K562 (cell line): Measurements from ENCODE around the gene UGP2. TPM values are rescaled to one million over a fixed set of nuclear protein-coding genes. Genes with fewer than 3 reads are reported as not detected.

ENCODE experiments used
- DPF2 ChIP-seq: fragments of 450-650 bp; IDR thresholded peaks from 2 replicates; pipeline ENCODE4 v1.6.1; 2016
- ETV5 ChIP-seq: sonication (generic); formaldehyde crosslinking; IDR thresholded peaks from 2 replicates; pipeline ENCODE4 v1.4.0; 2020; ENCODE audit warnings: low read depth, mild to moderate bottlenecking, missing genetic modification reagents
- HMGN3 ChIP-seq: IDR thresholded peaks from 2 replicates; pipeline ENCODE4 v1.6.1; 2011; ENCODE audit warnings: borderline replicate concordance, low read depth, mild to moderate bottlenecking, mixed read lengths, low read length; ENCODE audit not compliant: insufficient read length; ENCODE audit errors: extremely low read depth
- IFI16 ChIP-seq: fragments of 250-450 bp; sonication (Bioruptor Pico); IDR thresholded peaks from 2 replicates; pipeline ENCODE4 v2.1.2; 2022; ENCODE audit warnings: mild to moderate bottlenecking, inconsistent platforms
- KLF6 ChIP-seq: fragments of 250-450 bp; sonication (Bioruptor Pico); IDR thresholded peaks from 2 replicates; pipeline ENCODE4 v1.4.0; 2020; ENCODE audit warnings: mild to moderate bottlenecking, moderate library complexity, borderline replicate concordance
- MAZ ChIP-seq, 2 experiments: fragments of 450-650 bp in 1 of 2; sonication (generic) in 1 of 2; formaldehyde crosslinking; IDR thresholded peaks in 1 of 2; conservative IDR thresholded peaks in 1 of 2; 2 replicates each; pipeline versions ENCODE4 v1.4.0 to v1.5.0; 2020; ENCODE audit warnings: mild to moderate bottlenecking in 1 of 2, missing genetic modification reagents in 1 of 2
- PCBP1 ChIP-seq: fragments of 200-400 bp; formaldehyde crosslinking; IDR thresholded peaks from 2 replicates; pipeline ENCODE4 v1.6.1; 2018; ENCODE audit warnings: mild to moderate bottlenecking, low read depth, low read length; ENCODE audit not compliant: poor library complexity, severe bottlenecking
- PHB2 ChIP-seq: fragments of 450-650 bp; IDR thresholded peaks from 2 replicates; pipeline ENCODE4 v1.6.1; 2017; ENCODE audit warnings: low read depth
- PKNOX1 ChIP-seq: fragments of 450-650 bp; IDR thresholded peaks from 2 replicates; pipeline ENCODE4 v1.6.1; 2016
- SMC3 ChIP-seq: conservative IDR thresholded peaks from 2 replicates; pipeline ENCODE4 v1.6.1; 2011; ENCODE audit warnings: low read depth, low read length, improper control_type of control experiment; ENCODE audit not compliant: insufficient read depth
- SRSF3 ChIP-seq: fragments of 200-400 bp; formaldehyde crosslinking; IDR thresholded peaks from 2 replicates; pipeline ENCODE4 v1.6.1; 2016; ENCODE audit warnings: mild to moderate bottlenecking, low read length, moderate library complexity; ENCODE audit not compliant: insufficient read depth
- STAT5B ChIP-seq: fragments of 250-450 bp; sonication (Bioruptor Pico); IDR thresholded peaks from 2 replicates; pipeline ENCODE4 v1.8.0; 2021; ENCODE audit warnings: mild to moderate bottlenecking, inconsistent platforms
- TAF9B ChIP-seq: fragments of 450-650 bp; IDR thresholded peaks from 2 replicates; pipeline ENCODE4 v1.6.1; 2018; ENCODE audit warnings: mild to moderate bottlenecking; ENCODE audit not compliant: partially characterized antibody
- XRCC5 ChIP-seq: fragments of 200-400 bp; formaldehyde crosslinking; IDR thresholded peaks from 2 replicates; pipeline ENCODE4 v1.6.1; 2017; ENCODE audit warnings: low read depth, mild to moderate bottlenecking, low read length
- ZKSCAN8 ChIP-seq: fragments of 200-800 bp; sonication (Bioruptor generic); IDR thresholded peaks from 2 replicates; pipeline ENCODE4 v1.6.1; 2016; ENCODE audit warnings: missing genetic modification characterization, missing compliant biosample characterization
- ZNF408 ChIP-seq: fragments of 250-450 bp; sonication (Bioruptor Pico); IDR thresholded peaks from 2 replicates; pipeline ENCODE4 v1.4.0; 2020; ENCODE audit warnings: low read depth, mild to moderate bottlenecking, moderate library complexity
- ZNF79 ChIP-seq: fragments of 250-450 bp; sonication (Bioruptor Pico); IDR thresholded peaks from 2 replicates; pipeline ENCODE4 v1.4.0; 2020; ENCODE audit warnings: low read depth, mild to moderate bottlenecking, moderate library complexity
- polyA plus RNA-seq, 8 experiments: library from polyadenylated mRNA; depleted of rRNA in 4 of 8; stranded (reverse) in 5 of 8; unstranded in 3 of 8; fragments of >200 nt; fragmentation: Nextera tagmentation in 2 of 8; fragmentation: Illumina TruSeq in 1 of 8; extraction: Ambion mirVana in 2 of 8; extraction: Trizol in 1 of 8; gene quantifications; 2 replicates each; pipeline versions ENCODE4 v1.2.1 to v1.2.3, GENCODE V29; 2011 to 2014; ENCODE audit warnings: inconsistent platforms in 1 of 8, missing spikeins in 1 of 8
- total RNA-seq, 7 experiments: library from RNA; depleted of rRNA in 6 of 7; stranded (reverse); fragments of >200 nt in 6 of 7; fragmentation: Illumina TruSeq in 2 of 7; extraction: Trizol in 2 of 7; gene quantifications; 2 replicates each; pipeline versions ENCODE4 v1.2.1 to v1.2.3, GENCODE V29; 2011 to 2021; ENCODE audit warnings: low replicate concordance in 1 of 7
- TF ChIP-seq, protein P1 (sequence below): sonication (generic); formaldehyde crosslinking; IDR thresholded peaks from 2 replicates; pipeline ENCODE4 v1.8.0; 2023; ENCODE audit warnings: mild to moderate bottlenecking, missing genetic modification reagents
- TF ChIP-seq, protein P2 (sequence below): sonication (generic); formaldehyde crosslinking; IDR thresholded peaks from 2 replicates; pipeline ENCODE4 v1.5.0; 2020; ENCODE audit warnings: missing genetic modification reagents
- TF ChIP-seq, protein P3 (sequence below): fragments of 250-450 bp; sonication (Bioruptor Pico); IDR thresholded peaks from 2 replicates; pipeline ENCODE4 v1.4.0; 2020; ENCODE audit warnings: mild to moderate bottlenecking, moderate library complexity, borderline replicate concordance
- TF ChIP-seq, protein P4 (sequence below): fragments of 200-800 bp; sonication (Bioruptor generic); IDR thresholded peaks from 2 replicates; pipeline ENCODE4 v1.6.1; 2017; ENCODE audit warnings: missing genetic modification characterization, missing compliant biosample characterization

The UGP2 gene
- total and polyA plus RNA-seq, 9 of the 15 experiments (the other 6 are each of a cell fraction or from before 2014, with no cell fraction given), result 25.2 to 69.3 (median 58.9) TPM

- TF ChIP-seq ZNF79 (CRISPR knock-in tag), result no peak
- TF ChIP-seq, protein P1, sequence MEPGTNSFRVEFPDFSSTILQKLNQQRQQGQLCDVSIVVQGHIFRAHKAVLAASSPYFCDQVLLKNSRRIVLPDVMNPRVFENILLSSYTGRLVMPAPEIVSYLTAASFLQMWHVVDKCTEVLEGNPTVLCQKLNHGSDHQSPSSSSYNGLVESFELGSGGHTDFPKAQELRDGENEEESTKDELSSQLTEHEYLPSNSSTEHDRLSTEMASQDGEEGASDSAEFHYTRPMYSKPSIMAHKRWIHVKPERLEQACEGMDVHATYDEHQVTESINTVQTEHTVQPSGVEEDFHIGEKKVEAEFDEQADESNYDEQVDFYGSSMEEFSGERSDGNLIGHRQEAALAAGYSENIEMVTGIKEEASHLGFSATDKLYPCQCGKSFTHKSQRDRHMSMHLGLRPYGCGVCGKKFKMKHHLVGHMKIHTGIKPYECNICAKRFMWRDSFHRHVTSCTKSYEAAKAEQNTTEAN (CRISPR knock-in tag), result no peak
- TF ChIP-seq SMC3, result no peak
- TF ChIP-seq XRCC5, result no peak
- TF ChIP-seq DPF2, result no peak; the same call in 1 of the 2 replicates
- TF ChIP-seq ETV5 (CRISPR knock-in tag), result peak; percentile 31; the same call in 1 of the 2 replicates
- TF ChIP-seq PCBP1, result peak; percentile 62
- no peak for TF ChIP-seq IFI16
- peak; percentile 100 for TF ChIP-seq PKNOX1
- no peak for TF ChIP-seq ZKSCAN8
- TF ChIP-seq, protein P2, sequence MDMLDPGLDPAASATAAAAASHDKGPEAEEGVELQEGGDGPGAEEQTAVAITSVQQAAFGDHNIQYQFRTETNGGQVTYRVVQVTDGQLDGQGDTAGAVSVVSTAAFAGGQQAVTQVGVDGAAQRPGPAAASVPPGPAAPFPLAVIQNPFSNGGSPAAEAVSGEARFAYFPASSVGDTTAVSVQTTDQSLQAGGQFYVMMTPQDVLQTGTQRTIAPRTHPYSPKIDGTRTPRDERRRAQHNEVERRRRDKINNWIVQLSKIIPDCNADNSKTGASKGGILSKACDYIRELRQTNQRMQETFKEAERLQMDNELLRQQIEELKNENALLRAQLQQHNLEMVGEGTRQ (CRISPR knock-in tag), result no peak
- TF ChIP-seq ZNF408 (CRISPR knock-in tag), result no peak
- TF ChIP-seq, protein P3, sequence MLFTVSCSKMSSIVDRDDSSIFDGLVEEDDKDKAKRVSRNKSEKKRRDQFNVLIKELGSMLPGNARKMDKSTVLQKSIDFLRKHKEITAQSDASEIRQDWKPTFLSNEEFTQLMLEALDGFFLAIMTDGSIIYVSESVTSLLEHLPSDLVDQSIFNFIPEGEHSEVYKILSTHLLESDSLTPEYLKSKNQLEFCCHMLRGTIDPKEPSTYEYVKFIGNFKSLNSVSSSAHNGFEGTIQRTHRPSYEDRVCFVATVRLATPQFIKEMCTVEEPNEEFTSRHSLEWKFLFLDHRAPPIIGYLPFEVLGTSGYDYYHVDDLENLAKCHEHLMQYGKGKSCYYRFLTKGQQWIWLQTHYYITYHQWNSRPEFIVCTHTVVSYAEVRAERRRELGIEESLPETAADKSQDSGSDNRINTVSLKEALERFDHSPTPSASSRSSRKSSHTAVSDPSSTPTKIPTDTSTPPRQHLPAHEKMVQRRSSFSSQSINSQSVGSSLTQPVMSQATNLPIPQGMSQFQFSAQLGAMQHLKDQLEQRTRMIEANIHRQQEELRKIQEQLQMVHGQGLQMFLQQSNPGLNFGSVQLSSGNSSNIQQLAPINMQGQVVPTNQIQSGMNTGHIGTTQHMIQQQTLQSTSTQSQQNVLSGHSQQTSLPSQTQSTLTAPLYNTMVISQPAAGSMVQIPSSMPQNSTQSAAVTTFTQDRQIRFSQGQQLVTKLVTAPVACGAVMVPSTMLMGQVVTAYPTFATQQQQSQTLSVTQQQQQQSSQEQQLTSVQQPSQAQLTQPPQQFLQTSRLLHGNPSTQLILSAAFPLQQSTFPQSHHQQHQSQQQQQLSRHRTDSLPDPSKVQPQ (CRISPR knock-in tag), result no peak
- TF ChIP-seq MAZ (CRISPR knock-in tag; conservative IDR thresholded peaks at IDR 0.05 in 1 of 2, IDR thresholded peaks at IDR 0.05 in 1 of 2), result peak; percentile 2 to 19; a peak in 2 of 4 replicates
- TF ChIP-seq STAT5B (CRISPR knock-in tag), result no peak
- TF ChIP-seq SRSF3, result no peak
- TF ChIP-seq PHB2, result no peak
- TF ChIP-seq TAF9B, result peak; percentile 91
- TF ChIP-seq, protein P4, sequence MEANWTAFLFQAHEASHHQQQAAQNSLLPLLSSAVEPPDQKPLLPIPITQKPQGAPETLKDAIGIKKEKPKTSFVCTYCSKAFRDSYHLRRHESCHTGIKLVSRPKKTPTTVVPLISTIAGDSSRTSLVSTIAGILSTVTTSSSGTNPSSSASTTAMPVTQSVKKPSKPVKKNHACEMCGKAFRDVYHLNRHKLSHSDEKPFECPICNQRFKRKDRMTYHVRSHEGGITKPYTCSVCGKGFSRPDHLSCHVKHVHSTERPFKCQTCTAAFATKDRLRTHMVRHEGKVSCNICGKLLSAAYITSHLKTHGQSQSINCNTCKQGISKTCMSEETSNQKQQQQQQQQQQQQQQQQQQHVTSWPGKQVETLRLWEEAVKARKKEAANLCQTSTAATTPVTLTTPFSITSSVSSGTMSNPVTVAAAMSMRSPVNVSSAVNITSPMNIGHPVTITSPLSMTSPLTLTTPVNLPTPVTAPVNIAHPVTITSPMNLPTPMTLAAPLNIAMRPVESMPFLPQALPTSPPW (CRISPR knock-in tag), result peak; percentile 90
- no peak for TF ChIP-seq KLF6 (CRISPR knock-in tag)
- TF ChIP-seq HMGN3, result no peak
Observed at GRCh38 chr2:63840785-63841253, 877 bp upstream of the UGP2 start (continued).
